CD4-positive, alpha-beta T cell treated with Interleukin-15 for 4 hours (primary cell): ENCODE data around the gene DDX50.
"Not testable (repeated sequence)": the region's sequence is repeated elsewhere in the genome, so short reads cannot be mapped to it uniquely, and the experiment has no call there.

Experiments used
- DNase-seq: peaks from one replicate; pipeline ENCODE4 v3.0.0-alpha.2; 2020; ENCODE audit warnings: low spot score

DDX50 gene, protein sequence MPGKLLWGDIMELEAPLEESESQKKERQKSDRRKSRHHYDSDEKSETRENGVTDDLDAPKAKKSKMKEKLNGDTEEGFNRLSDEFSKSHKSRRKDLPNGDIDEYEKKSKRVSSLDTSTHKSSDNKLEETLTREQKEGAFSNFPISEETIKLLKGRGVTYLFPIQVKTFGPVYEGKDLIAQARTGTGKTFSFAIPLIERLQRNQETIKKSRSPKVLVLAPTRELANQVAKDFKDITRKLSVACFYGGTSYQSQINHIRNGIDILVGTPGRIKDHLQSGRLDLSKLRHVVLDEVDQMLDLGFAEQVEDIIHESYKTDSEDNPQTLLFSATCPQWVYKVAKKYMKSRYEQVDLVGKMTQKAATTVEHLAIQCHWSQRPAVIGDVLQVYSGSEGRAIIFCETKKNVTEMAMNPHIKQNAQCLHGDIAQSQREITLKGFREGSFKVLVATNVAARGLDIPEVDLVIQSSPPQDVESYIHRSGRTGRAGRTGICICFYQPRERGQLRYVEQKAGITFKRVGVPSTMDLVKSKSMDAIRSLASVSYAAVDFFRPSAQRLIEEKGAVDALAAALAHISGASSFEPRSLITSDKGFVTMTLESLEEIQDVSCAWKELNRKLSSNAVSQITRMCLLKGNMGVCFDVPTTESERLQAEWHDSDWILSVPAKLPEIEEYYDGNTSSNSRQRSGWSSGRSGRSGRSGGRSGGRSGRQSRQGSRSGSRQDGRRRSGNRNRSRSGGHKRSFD

DNA sequence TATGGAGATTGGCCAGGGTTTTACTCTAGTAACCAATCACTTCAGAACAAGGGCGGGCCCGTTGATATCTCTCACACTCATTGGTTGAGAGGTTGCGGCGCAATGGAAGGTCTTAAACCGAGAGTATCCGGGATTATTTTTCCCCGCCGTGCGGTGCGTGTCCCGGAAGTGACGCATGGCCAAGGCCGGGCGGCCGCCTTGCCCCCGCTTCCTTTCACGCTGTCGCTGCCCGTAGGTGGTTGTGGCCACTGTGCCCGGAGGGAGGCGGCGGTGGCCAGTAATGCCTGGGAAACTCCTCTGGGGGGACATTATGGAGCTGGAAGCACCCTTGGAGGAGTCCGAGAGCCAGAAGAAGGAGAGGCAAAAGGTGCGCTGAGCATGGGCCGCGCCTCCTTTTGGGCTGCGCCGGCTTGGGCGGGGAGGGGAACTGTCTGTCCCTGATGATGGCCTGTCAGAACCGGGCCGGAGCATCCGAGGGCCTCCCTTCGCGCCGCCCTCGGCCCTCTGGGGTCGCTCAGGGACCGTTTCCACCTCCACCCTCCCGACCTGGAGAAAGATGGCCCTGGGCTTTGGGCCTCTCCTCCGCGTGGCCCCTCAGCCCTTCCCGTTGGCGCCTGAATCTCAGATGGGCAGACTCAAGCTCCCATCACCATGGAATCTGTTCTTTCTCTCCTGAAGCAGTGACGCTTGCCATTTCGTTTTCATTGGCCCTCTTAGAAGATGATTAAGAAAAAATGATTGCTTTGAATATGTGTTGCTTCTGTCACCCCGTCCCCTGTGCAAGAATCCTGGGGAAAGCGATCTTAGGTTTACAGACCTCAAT lies at the start of gene DDX50:
TSS of gene DDX50 (plus strand) at position 211 of the 823 bp plus-strand sequence. CDS start at position 281, 70 bp downstream.
- peak; percentile 97 for DNase-seq

DNA sequence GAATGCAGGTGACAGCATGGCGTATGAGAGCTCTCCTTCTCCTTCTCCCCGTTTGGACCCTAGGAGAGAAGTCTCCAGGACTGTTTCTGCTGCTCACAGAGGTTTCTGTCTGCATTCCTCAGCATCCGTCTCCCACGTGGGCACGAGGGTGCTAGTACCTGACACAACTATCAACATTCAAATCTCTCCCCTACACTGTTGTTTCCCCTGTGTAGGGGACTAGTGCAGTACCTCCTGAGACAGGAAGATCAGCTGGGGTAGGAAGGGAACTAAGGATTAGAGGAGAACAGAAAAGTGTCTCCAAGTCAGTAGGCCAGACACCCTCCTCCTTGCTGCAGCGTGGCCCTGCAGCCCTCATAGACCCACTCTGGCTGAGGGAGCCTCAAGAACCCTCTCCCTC lies 44.8 kb upstream of the DDX50 start:
- DNase-seq, result no peak

DNA sequence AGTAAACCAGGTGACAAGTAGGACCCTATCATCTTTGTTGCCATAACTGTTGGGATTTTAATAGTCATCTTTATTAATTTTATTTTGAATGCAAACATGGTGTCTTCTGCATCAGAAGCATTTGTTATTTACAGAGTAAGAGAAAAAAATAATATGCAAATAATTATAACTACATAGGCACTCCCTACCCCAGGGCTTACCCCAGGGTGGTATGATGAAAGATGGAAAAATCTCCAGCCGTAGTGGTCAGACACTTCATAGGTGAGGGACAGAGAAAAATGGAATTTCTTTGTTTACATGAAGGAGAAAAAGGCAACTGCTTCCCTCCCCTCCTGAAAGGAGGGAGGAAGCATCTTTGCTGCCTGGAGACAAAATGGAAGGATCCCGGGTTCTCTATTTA lies 44.1 kb upstream of the DDX50 start:
- no peak for DNase-seq

DNA sequence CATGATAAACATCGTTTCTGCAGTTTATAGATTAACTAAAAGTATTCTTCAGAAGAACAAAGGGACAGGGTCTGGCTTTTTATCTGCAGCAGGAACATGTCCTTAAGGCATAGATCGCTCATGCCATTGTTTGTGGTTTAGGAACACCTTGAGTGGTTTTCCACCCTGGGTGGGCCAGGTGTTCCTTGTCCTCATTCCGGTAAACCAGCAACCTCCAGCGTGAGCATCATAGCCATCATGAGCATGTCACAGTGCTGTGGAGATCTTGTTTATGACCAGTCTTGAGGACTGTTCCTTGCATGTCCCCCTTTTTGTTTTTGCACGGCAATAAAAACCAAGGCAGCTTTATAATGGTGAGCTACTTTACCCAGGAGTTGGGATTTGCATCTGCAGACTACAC lies 39.9 kb upstream of the DDX50 start:
- no peak for DNase-seq

DNA sequence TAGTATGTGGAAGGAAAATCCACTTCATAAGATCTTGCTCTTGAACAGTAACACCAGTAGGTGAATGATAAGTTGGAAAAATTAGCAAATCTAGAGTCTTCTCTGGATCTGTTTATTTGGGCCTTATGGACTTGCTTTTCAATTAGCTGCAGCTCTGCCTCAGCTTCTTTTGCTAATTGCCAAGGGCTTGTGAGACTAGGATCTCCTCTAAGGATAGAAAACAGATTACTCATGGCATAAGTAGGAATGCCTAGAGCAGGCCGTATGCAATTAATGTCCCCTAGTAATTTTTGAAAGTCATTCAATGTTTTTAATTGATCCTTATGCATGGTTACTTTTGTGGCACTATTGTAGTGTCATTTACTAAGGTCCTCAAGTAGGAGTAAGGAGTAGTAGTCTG lies 36.5 kb upstream of the DDX50 start:
- DNase-seq, result no peak

DNA sequence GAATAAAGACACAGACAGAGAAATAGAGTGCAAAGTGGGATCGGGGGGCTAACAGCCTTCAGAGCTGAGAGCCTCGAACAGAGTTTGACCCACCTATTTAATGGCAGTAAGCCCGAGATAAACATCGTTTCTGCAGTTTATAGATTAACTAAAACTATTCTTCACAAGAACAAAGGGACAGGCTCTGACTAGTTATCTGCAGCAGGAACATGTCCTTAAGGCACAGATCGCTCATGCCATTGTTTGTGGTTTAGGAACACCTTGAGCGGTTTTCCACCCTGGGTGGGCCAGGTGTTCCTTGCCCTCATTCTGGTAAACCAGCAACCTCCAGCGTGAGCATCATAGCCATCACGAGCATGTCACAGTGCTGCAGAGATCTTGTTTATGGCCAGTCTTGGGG lies 32.9 kb upstream of the DDX50 start:
- DNase-seq, result not testable (repeated sequence)

DNA sequence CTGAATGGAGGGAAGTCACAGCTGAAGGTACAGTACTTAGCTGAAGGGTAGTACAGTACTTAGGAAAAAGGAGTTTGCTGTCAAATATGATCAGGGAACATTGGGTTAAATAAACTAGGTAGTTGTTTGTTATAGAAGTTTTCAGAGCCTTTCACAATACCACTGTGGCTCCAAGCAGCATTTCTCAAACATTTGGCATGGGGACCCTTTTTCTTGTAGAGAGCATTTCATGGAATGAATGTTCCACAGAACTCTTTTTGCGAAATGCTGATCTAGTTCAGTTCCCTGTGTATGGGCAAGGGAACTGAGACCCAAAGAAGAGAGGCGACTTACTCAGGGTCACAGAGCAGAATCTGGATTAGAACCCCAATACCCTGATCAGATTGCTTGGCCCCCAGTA lies 31.5 kb upstream of the DDX50 start:
- DNase-seq, result no peak

DNA sequence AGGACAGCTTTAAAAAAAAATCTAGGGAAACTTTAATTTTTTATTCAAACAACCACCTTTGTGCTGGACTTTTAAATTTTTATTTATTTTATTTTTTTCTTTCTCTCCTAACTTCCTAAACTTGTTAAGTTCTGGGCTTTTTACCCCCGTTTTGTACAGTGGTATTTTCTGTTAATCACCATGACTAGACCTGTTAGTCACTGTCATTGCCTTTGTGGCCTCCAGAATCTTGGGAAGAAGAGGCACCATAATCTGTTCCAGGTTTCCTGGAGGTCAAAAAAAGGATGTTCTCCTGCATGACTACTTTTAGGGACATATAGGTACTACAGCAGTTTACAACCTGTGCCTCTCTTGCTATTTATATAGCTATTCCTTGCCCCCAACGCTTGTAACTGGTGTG lies 31.1 kb upstream of the DDX50 start:
- no peak for DNase-seq

DNA sequence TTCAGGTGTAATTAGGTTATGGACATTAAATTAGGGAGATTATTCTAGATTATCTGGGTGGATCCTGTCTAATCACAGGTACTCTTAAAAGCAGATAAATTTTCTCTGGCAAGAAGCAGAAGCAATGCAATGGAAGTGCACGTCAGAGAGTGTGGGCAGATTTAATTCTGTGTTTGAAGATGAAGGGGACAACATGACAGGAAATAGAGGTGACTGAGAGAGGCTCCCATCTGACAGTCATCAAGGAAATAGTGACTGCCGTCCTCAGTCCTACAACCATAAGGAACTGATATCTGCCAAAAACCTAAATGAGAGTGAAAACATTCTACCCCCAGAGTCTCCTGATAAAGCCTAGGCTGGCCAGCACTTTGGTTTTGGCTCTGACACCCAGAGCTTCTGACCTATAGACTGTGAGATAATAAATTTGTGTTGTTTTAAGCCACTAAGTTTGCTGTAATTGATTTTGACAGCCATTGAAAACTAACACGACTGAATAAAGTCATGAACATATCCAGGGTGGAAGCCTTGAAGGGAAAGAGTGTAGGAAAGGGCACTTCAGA lies 30.5 kb upstream of the DDX50 start:
- no peak for DNase-seq

DNA sequence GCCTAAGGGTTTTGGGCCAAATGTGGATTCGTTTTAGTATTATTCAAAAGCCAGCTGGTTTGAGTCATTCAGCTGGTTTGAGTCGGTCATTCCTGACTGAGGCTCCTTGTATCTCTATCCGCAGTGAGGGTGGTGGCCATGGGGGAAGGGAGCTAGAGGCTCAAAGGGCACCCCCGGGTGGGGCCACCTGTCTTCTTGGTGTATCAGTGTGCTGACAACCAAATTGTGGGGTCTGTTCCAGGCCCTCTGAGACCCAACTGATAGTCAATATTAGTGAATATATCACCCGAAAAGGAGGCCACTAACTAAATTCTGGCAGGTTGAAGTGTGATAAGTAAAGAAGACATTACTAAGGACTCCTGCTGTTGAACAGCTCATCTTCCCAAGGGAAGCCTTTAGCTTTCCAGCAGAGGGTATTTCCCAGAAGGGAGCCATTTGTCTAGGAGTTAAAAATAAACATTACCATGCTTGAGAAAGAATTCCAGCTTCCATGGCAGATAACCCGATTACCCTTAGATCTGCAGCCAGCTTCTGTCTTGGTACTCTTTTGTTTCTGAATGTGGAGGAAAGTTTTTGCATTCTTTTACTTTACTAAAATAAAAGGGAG lies 29.9 kb upstream of the DDX50 start:
- no peak for DNase-seq

DNA sequence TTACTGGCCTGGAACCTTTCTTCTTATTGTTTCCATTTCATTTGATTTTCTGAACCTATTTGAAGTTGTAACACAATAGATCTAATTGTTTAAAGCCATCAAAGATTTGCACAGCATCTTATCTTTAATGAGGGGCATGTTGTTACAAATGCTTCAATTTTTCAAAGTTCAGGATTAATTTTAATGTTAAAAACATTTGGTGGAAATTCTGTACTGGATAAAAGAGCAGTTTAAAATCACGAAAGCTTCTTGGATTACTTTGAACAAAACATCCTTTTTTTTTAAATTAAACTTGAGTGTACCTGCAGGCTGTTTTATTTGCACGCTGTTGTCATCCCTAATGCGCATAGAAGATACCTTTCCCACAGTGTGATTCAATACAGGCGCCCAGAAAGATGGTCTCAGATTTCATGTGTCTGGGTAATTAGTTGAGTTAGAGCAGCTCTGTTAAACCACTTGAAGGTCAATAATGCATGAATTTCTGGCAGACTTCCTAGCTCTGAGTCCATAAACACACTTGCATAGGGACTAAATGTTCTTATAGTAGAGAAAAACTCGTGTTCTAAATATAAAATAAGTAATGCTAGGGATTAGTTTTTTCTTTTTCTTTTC lies 29.3 kb upstream of the DDX50 start:
- DNase-seq, result no peak

DNA sequence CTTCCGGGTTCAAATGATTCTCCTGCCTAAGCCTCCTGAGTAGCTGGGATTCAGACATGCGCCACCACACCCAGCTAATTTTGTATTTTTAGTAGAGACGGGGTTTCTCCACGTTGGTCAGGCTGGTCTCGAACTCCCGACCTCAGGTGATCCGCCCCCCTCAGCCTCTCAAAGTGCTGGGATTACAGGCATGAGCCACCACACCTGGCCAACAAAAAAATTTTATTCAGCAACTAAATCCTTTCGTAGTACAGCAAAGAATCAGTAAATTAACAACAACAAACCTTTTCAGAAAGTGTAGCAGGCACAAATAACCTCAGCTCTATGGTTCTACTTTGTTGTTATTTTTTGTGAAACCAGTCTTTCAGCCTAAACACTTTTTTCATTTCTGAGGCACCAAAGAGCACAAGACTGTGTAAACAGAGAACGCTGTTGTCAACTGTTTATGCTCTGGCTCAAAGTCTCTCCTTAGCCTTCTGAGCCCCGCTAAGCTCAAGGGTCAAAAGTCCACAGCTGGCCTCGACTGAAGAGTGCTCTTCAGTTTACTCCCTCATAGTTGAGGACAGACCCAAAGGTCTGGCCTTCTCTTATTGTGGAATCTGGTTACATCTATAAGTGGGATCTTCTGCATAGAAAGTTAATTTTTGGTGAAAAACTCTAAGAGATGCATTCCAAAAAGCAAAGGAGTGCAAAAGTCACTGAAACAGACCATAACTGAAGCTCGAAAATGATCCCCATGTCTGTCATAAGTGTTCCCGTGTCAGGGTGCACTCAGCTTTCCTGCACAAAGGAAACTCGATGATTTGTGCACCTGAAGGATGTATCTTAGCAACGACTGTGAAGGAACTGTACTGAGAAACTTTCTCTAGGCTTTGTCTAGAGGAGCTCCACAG lies 24.6 kb upstream of the DDX50 start:
- no peak for DNase-seq

DNA sequence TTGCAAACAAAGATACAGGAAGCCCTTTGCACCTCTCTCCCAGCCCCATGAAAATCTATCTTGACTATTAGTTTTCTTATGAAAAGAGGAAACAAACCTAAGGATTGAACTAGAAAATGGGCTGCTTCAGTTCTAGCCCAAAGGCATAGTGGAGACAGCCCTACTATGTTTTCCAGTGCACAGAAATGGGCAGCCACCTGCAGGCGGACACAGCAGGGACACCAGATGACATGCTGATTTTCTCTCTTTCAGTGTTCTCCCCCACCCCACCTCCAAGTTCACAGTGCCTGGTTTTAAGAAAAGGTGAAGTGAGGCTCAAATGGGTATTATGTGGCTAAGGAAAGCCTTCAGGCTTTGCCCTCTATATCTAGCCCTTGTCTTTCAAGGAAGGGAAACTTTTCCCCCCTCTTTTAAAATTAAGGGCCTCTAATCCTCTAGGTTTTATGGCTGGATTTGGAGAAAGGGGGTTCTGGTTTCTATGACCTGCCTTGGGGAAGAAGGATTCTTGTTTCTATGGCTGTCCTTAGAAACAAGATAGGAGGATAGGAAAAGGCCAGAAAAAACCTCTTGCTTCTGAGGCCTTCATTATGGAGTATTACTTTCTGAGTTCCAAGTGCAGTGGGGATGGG lies 23.5 kb upstream of the DDX50 start:
- DNase-seq, result no peak

DNA sequence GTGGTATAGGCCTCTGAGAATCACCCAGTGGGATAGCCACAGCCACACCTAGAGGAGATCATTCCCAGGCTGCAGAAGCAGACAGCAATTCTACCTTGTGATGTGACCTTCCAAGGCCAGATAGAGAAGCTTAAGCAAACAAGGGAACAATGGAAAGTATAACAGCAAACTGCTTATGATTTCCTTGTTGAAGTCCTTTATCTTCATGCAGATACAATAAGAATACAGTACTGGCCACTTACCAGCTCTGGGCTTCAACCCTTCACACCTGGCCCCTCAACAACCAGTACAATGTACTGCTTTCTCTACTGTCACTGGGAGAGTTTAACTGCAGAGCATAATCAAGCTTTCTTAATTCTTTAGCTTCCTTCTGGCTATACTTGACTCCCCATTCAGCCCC lies 22.6 kb upstream of the DDX50 start:
- no peak for DNase-seq

DNA sequence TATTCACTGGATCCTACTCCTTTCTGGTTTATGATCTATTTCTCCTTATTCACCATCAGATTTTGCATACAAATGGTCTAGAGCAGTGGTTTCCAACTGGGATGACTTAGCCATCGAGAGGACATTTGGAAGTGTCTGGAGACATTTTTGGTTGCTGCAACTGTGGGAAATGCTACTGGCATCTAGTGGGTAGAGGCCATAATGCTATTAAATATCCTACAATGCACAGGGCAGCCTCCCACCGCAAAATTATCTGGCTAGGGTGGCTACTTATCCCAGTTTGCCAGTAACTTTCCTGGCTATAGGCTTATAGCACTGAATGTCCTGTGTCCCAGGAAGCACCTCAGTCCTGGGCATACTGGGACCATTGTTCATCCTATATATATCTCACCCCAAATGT lies 21.5 kb upstream of the DDX50 start:
- DNase-seq, result no peak

DNA sequence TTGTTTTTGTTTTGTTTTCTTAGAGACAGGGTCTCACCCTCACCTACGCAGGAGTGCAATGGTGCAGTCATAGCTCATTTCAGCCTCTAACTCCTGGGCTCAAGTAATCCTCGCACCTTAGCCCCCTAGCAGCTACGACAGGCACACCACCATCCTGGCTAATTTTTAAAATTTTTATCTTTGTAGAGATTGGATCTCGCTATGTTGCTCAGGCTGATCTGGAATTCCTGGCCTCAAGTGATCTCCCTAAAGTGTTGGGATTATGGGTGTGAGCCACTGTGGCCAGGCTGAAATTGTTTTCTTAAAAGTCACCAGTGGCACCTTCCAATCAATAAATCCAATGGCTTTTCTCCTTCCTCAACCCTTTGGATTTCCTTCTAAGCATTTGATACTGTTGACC lies 20.9 kb upstream of the DDX50 start:
- DNase-seq, result no peak

DNA sequence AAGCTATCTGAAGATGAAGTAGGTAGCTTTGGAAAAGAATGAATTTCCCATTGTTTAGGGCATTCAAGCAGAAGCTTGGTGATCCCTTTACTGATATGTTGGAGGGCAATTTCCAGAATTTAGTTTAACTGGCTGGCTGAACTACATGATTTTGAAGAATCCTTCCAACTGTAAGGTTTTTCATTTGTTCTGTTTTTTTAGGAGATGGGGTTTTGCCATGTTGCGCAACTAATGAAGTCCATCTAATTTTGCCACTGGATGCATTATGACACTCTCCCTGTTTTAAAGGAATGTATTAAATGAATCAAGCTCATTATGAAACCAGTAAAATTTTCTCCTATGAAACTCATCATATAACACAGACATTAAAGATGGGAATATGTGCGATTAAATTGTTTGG lies 6.1 kb upstream of the DDX50 start:
- no peak for DNase-seq

DNA sequence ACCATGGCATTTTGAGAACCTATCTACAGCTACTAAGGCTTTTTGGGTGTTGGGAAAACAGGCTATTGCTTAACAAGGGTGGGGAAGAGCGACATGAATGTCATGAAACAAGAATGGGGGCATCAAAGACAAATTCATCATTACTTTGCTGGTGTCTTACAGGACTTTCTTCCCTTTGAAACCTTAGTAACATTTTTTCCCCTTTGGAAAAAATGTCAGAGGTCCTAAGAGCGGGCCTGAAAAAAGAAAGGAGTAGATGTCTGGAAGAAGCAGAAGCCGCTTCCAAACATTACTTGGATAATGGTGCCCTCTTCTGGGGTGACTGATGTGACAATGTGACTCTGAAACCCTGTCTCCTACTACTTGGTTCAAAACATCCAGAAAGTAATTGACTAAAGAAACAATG lies 3.8 kb upstream of the DDX50 start:
- DNase-seq, result peak; percentile 43

DNA sequence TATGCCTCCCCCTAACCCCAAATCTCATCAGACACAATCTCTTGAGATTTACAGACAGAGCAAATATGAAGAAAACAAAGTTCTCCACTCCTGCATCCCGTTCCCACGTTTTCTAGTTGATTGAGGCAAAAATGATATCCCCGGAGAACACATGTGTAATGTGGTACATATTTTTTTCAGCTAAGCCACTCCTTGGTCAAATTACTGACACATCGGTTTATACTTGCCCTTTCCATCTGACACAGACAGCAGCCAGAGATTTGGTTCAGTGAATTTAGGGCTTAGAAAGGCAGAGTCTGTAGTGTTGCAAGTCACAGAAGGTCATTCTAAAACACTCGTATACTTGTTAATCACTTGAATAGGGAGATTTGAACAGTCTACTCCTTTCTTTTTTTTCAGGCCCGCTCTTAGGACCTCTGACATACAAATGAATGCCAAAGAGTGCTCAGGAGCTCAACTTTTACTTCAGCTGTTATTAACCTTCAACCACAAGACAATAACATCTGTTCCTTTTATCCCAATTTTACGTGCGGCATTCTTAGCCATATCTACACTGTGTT lies 1.8 kb upstream of the DDX50 start:
- no peak for DNase-seq
